CD4-positive, alpha-beta T cell (primary cell): ENCODE results near the gene PYCARD. TPM values are rescaled to one million over a fixed set of nuclear protein-coding genes. Genes with fewer than 3 reads are reported as not detected.

Source experiments
- ATAC-seq: fragments of 200-7000 bp; cut with Tn5 transposase; one replicate; pipeline ENCODE4 v1.10.0; 2022; ENCODE audit warnings: mild to moderate bottlenecking; ENCODE audit not compliant: poor library complexity
- CTCF ChIA-PET: fragments of 350-600 bp; sonication (Branson Sonifier 250); formaldehyde crosslinking; loops from one replicate; lab custom pipeline; 2021; ENCODE audit warnings: antibody characterized with exemption, inconsistent platforms; lab: Charles Lee
- POLR2A ChIA-PET: fragments of 350-600 bp; sonication (Branson Sonifier 250); formaldehyde crosslinking; loops from one replicate; lab custom pipeline; 2021; ENCODE audit warnings: antibody characterized with exemption, inconsistent platforms; lab: Charles Lee
- DNase-seq, 14 experiments: peaks; one replicate each; pipeline ENCODE4 v3.0.0-alpha.2; 2013 to 2020; ENCODE audit warnings: mixed read lengths in 2 of 14
- H3K27ac ChIP-seq, 2 donors: one replicate each; pipeline versions ENCODE4 v1.5.1 to v1.7.0; 2013; ENCODE audit warnings: low read length in 2 of 2, low read depth in 1 of 2, mild to moderate bottlenecking in 1 of 2
- H3K27me3 ChIP-seq, 2 experiments: 1 replicate in 1 of 2; 2 replicates in 1 of 2; pipeline versions ENCODE4 v1.6.1 to v1.7.0; 2013; ENCODE audit warnings: low read length in 2 of 2, control low read depth in 1 of 2, mild to moderate bottlenecking in 1 of 2, moderate library complexity in 1 of 2; ENCODE audit not compliant: insufficient read depth in 2 of 2, control insufficient read depth in 1 of 2
- H3K36me3 ChIP-seq: one replicate; pipeline ENCODE4 v1.6.1; 2013; ENCODE audit warnings: low read length, control low read depth; ENCODE audit not compliant: insufficient read depth
- H3K4me1 ChIP-seq: one replicate; pipeline ENCODE4 v1.6.1; 2013; ENCODE audit warnings: low read length, control low read depth; ENCODE audit not compliant: insufficient read depth
- H3K4me3 ChIP-seq: one replicate; pipeline ENCODE4 v1.5.1; 2013; ENCODE audit warnings: mild to moderate bottlenecking, low read length, moderate library complexity
- H3K9me3 ChIP-seq, 2 experiments: 1 replicate in 1 of 2; 2 replicates in 1 of 2; pipeline versions ENCODE4 v1.6.1 to v1.7.0; 2013; ENCODE audit warnings: low read length in 2 of 2, mild to moderate bottlenecking in 2 of 2, control low read depth in 1 of 2, moderate library complexity in 1 of 2; ENCODE audit not compliant: control insufficient read depth in 1 of 2, insufficient read depth in 1 of 2
- H3K27ac Mint-ChIP-seq: one replicate; pipeline ENCODE4 v1.8.0; 2020; ENCODE audit warnings: mixed read lengths
- H3K27me3 Mint-ChIP-seq: one replicate; pipeline ENCODE4 v1.8.0; 2021; ENCODE audit warnings: mixed read lengths
- H3K36me3 Mint-ChIP-seq: one replicate; pipeline ENCODE4 v1.8.0; 2021; ENCODE audit warnings: low read depth, mixed read lengths
- H3K4me1 Mint-ChIP-seq: one replicate; pipeline ENCODE4 v1.8.0; 2021; ENCODE audit warnings: low read depth, mixed read lengths
- H3K4me3 Mint-ChIP-seq: one replicate; pipeline ENCODE4 v1.8.0; 2020; ENCODE audit warnings: mild to moderate bottlenecking, mixed read lengths
- H3K9me3 Mint-ChIP-seq: one replicate; pipeline ENCODE4 v1.8.0; 2020; ENCODE audit warnings: mixed read lengths
- intact Hi-C, 2 experiments: fragments of 100-400 bp; cut with DNase I in 1 of 2; cut with micrococcal nuclease in 1 of 2; formaldehyde crosslinking; loops; one replicate each; pipeline versions ENCODE4 v1.15.1 to v1.9.0; 2023 to 2025; cut with DNase I, micrococcal nuclease
- polyA plus RNA-seq, 2 donors: library from polyadenylated mRNA; unstranded; fragments of 120-200 nt; gene quantifications; one replicate each; pipeline ENCODE4 v1.2.1, GENCODE V29; 2013
- total RNA-seq, 174 experiments: library from RNA in 2 of 174; stranded (reverse) in 2 of 174; gene quantifications; one replicate each; pipeline ENCODE4 v1.2.3 and lab custom pipeline; 2021 to 2026
- TF ChIP-seq, protein P1 (sequence below): fragments of 200-600 bp; IDR thresholded peaks from one replicate; pipeline ENCODE4 v1.8.0; 2022; ENCODE audit warnings: antibody characterized with exemption, mild to moderate bottlenecking

PYCARD gene
- total RNA-seq (1 to 10 TPM; 8.1 to 8.5 TPM), total RNA-seq (lab: John Stamatoyannopoulos, UW) (0.21 to 17.4 (median 4.9) reads per million in 172 experiments)
- polyA plus RNA-seq (2013, experiment 1 of 2): 55.1 TPM
- polyA plus RNA-seq (2013, experiment 2 of 2): 45.2 TPM

DNA sequence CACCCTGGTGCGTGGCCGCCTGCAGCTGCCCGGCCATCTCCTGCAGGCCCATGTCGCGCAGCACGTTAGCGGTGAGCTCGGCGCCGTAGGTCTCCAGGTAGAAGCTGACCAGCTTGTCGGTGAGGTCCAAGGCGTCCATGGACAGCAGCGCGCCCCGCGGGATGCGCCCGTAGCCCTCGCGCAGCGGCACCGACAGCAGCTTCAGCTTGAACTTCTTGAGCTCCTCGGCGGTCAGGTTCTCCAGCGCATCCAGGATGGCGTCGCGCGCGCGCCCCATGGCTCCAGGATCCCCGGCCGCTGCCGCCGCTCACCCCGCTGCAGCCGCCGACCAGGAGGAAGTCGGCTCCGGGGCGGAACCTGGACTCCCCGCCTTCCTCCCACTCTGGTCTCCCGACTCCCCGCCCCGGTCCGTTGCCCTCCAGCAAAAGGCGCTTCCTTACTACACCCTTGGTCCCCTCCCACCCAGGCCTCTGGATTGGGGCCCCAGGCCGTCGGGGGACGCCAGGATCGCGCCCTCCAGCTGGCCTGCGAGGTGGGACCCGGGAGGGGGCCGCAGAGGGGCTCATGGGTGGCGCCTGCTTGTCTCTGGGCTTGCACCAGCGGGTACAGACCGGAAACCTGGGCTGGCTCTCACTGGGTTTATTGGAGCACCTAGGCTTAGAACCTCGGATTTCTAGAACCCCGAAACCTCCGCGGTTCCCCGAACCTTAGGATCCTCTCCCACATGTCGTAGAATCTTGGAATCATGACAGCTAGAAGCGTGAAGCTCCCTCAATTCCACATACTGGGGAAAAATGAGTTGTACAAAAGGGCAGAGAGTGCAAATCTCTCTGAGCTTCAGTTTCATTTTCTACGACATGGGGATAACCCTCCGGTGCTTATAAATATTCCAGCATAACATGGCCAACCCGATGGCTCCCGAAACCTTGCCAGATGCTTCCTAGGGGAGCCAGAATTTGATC, at the start of gene PYCARD:
TSS of gene PYCARD (minus strand) at position 347 of the 962 bp plus-strand sequence. CDS start at position 277, 70 bp downstream.
- CTCF ChIA-PET: interaction anchor here (0.6 to 1.0 kb wide), 3 partner anchors 22 to 76 kb away, joined by 3 to 6 read pairs (median 4); no protein-coding TSS in a partner anchor
- ATAC-seq (peak; percentile 27), DNase-seq (peak in 7 of 14 experiments; percentile 24 to 64 (median 43))
- peaks cover 45% of the 10 kb centered on the region for H3K4me1 ChIP-seq
- H3K4me1 Mint-ChIP-seq: peaks cover 53% of the 10 kb centered on the region
- H3K9me3 Mint-ChIP-seq: no peaks in the 10 kb centered on the region
- peaks cover 4% of the 10 kb centered on the region for H3K36me3 ChIP-seq
- H3K27ac Mint-ChIP-seq: peak within 1 kb of the TSS; percentile 90
- peak within 1 kb of the TSS; percentile 94 for H3K4me3 Mint-ChIP-seq
- H3K4me3 ChIP-seq: peak within 1 kb of the TSS; percentile 92
- no peaks in the 10 kb centered on the region for H3K27me3 Mint-ChIP-seq
- POLR2A ChIA-PET: interaction anchor here (0.6 to 8.6 kb wide), 18 partner anchors 12 to 512 kb away, joined by 3 to 119 read pairs (median 5); partner anchors contain the start of genes ARMC5, FUS, KAT8 and PYDC1
- TF ChIP-seq, protein P1, sequence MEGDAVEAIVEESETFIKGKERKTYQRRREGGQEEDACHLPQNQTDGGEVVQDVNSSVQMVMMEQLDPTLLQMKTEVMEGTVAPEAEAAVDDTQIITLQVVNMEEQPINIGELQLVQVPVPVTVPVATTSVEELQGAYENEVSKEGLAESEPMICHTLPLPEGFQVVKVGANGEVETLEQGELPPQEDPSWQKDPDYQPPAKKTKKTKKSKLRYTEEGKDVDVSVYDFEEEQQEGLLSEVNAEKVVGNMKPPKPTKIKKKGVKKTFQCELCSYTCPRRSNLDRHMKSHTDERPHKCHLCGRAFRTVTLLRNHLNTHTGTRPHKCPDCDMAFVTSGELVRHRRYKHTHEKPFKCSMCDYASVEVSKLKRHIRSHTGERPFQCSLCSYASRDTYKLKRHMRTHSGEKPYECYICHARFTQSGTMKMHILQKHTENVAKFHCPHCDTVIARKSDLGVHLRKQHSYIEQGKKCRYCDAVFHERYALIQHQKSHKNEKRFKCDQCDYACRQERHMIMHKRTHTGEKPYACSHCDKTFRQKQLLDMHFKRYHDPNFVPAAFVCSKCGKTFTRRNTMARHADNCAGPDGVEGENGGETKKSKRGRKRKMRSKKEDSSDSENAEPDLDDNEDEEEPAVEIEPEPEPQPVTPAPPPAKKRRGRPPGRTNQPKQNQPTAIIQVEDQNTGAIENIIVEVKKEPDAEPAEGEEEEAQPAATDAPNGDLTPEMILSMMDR: no peak
- no peaks in the 10 kb centered on the region for H3K9me3 ChIP-seq
- intact Hi-C loops: loop anchor here (5.0 to 10.0 kb wide), 4 partner anchors 58 to 672 kb away; partner anchors contain the start of genes ZNF843 (in 2 of the 2) and ZNF267 (in 1 of the 2)
- peaks cover 35% of the 10 kb centered on the region for H3K36me3 Mint-ChIP-seq
- no peaks in the 10 kb centered on the region for H3K27me3 ChIP-seq
- H3K27ac ChIP-seq: peak within 1 kb of the TSS in 1 of 2 donors; percentile 60

DNA sequence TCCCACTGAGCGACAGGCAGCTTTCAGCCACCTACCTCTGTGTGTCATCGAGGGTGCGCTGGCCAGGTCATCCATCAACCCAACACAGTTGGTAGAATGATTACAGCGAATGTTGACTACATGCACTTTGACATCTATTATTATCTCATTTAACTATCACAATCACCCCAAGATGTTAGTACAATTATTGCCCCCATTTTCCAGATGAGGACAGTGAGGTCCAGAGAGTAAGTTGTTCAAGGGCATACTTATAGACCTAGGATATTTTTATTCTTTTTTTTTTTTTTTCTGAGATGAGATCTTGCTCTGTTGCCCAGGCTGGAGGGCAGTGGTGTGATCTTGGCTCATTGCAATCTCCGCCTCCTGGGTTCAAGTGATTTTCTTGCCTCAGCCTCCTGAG, 48.9 kb upstream of the PYCARD start:
- TF ChIP-seq, protein P1: no peak
- intact Hi-C loops: no loop called here
- H3K27ac ChIP-seq: no peak overlapping the region
- no peaks in the 10 kb centered on the region for H3K36me3 ChIP-seq
- no peaks in the 10 kb centered on the region for H3K27me3 ChIP-seq
- ChIA-PET CTCF (no interaction called here), POLR2A (no interaction called here)
- H3K9me3 Mint-ChIP-seq: no peaks in the 10 kb centered on the region
- ATAC-seq (no peak), DNase-seq (no peak)
- no peaks in the 10 kb centered on the region for H3K4me1 Mint-ChIP-seq
- no peaks in the 10 kb centered on the region for H3K9me3 ChIP-seq
- peaks cover 6% of the 10 kb centered on the region for H3K4me1 ChIP-seq
- no peak overlapping the region for H3K27ac Mint-ChIP-seq
- no peaks in the 10 kb centered on the region for H3K36me3 Mint-ChIP-seq
- no peaks in the 10 kb centered on the region for H3K27me3 Mint-ChIP-seq
- H3K4me3 ChIP-seq: no peak overlapping the region
- H3K4me3 Mint-ChIP-seq: no peak overlapping the region

DNA sequence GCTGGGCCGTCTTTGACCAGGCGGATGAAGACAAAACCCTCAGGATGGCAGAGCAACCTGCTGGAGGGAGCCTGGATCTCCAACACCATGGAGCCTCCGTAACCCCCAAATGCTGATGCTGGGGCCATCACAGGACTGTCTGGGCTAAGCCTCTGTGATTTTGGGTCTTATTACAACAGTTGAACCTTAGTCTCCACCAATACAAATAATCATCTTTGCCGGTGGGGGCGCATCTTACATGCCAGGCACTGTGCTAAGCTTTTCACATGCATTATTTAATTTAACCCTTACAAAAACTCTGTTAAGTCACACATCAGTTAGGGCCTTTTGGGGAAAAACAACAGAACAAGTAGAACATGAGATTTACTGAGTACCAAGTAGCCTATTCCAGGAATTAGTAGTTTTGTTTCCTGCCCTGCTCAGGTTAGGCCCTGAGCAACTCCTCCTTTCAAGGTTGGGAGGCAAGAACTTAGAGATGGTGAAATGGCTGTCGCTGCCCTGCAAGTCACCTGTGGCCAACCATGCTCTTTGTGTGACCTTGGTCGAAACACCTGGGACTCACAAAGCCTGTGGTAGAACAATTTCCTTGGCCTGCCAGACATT, 48.3 kb upstream of the PYCARD start:
- DNase-seq (no peak), ATAC-seq (no peak)
- ChIA-PET CTCF (no interaction called here), POLR2A (no interaction called here)
- Mint-ChIP-seq H3K4me1 (no peaks in the 10 kb centered on the region), H3K9me3 (no peaks in the 10 kb centered on the region), H3K36me3 (no peaks in the 10 kb centered on the region), H3K27ac (no peak overlapping the region), H3K27me3 (no peaks in the 10 kb centered on the region), H3K4me3 (no peak overlapping the region)
- peaks cover 6% of the 10 kb centered on the region for H3K4me1 ChIP-seq
- intact Hi-C loops: no loop called here
- H3K4me3 ChIP-seq: no peak overlapping the region
- TF ChIP-seq, protein P1: no peak
- H3K9me3 ChIP-seq: no peaks in the 10 kb centered on the region
- no peak overlapping the region for H3K27ac ChIP-seq
- H3K27me3 ChIP-seq: no peaks in the 10 kb centered on the region
- H3K36me3 ChIP-seq: no peaks in the 10 kb centered on the region
